Stimulated activated CD4-positive, alpha-beta T cell treated with anti-CD3 and anti-CD28 coated beads, Interleukin-1b, Interleukin-23, amount 100 ng/mL, for 1 hour (primary cell): ENCODE results near the gene UMODL1.
"Not testable (repeated sequence)": the region's sequence is repeated elsewhere in the genome, so short reads cannot be mapped to it uniquely, and the experiment has no call there.

Experiments used
- DNase-seq, 2 donors: peaks; one replicate each; pipeline ENCODE4 v3.0.0-alpha.2; 2020; ENCODE audit warnings: low read depth in 2 of 2

Gene UMODL1

DNA sequence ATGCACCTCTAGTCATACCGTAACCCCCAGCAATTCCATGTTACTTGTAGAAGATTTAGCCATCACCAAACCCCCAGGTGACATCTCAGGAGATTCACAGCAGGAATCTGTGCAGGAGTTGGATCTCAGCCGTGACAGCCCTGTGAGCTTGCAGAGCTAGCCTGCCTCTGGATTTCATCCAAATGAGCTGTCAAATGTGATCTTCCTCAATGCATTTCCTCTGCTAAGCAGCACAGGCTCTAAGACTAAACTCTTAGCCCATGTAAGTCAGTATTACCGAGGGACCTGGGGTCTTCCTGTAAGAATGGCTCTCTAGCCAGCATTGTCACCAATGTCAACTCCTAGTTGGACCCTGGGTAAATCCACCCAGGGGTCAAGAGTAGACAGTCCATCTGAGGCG is 41.7 kb downstream of the UMODL1 start:
- no peak for DNase-seq

DNA sequence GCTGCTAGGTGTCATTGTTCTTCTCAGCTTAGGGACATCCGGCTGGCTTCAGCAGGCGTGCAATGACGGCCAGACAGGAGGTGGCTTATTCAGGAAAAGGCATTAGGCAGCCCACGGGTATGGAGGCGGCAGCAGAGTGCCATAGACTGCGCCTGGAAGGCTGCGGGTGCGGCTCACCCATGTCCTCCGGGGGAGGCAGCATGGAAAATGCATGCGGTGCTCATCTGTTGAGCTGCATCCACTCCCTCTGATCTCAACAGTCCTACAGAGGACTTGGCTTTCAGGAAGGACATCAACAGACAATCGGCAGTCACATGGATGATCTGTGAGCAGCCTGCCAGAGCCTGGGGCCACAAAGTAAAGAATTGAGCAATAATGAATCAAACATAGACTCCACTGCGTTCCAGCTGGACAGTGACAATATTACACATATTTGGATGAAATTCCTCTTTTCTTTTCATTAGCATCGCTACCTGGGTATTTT is 42.9 kb downstream of the UMODL1 start:
- no peak for DNase-seq

DNA sequence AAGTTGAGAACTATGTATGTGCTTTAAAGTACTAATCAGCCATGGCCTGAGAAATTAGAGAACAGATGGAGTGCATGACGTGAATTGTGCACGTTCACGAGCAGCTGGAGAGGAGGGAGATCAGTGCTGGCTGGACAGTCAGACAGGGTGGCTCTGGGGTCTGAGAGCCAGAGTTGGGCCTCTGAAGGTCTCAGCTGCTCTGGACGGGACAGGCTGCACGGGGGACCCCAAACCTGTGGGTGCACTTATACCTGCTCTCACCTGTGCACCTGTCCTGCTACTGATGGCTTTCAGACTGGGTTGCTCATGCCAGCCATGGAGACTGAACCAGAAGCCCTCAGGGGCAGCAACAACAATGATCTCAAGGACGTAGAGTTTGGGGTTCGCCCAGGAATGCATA is 43.5 kb downstream of the UMODL1 start:
- DNase-seq: no peak

DNA sequence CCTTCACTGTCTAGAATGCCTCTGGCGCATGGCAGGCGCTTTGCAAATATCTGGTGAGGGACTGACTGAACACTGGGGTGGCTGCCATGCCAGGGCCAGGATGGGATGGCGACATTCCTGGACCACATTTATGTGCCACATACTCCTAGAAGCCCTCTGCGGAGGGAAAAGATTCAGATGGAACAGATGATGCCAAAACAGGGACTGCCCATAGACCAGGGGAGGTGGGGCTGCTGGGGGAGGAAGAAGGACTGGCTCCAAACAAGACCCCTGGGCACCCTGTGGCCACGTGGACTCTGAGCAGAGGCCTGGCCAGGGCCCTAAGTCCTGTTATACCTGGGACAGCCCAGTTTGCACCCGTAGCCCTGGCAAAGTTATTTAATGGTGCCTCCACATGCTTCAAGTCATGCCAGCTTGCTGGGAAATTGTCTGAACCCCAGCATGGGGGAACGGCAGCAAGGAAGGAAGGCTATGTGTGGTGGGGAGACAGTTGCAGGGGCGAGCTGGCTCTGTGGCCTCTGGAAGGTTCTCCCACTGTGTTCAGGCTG is 44.1 kb downstream of the UMODL1 start:
- DNase-seq: no peak

DNA sequence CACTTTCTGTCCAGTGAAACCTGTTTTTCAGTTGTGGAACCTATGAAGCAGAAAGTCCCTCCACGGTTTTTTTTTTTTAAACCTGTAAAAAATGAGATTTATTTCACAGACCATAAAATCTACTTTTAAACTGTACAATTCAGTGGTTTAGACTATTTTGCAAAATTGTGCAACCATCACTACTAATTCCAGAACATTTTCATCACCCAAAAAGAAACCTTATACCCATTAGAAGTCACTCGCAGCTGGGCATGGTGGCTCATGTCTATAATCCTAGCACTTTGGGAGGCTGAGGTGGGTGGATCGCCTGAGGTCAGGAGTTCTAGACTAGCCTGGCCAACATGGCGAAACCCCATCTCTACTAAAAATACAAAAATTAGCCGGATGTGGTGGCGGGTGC is 45.4 kb downstream of the UMODL1 start:
- DNase-seq: not testable (repeated sequence)

DNA sequence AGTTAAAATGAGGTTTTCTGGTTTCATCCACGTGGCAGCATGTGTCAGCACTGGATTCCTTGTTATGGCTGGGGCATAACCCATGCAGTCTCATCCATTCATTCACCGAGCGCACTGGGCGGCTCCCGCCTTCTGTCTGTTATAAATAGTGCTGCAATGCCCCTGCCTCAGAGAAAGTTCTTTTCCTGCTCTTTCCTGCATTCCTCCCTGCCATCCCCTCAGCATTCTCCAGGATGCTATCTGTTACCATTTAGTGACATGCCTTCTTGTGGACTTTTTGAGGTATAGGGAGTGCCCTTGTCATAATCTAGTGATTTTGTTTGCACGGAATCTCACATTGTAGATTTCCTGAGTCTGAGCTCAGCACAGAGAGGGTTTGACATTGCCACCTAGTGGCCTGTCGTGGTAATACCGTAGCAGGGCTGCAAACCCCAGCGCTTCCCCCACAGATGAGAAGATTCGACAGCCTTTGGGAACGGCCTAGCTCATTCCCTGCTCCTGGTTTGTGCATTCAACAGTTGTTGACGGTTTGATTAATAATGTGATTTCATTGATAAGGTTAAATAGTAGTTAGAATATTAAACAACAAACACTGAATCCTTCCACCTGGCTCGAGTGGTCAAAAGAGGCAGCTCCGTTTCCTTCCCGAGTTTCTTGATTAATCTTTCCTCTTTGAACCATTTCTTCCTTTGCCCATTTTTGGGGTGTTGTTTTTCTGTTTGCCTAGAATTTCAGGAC is 46.3 kb downstream of the UMODL1 start:
- DNase-seq: peak; percentile 39 to 75

DNA sequence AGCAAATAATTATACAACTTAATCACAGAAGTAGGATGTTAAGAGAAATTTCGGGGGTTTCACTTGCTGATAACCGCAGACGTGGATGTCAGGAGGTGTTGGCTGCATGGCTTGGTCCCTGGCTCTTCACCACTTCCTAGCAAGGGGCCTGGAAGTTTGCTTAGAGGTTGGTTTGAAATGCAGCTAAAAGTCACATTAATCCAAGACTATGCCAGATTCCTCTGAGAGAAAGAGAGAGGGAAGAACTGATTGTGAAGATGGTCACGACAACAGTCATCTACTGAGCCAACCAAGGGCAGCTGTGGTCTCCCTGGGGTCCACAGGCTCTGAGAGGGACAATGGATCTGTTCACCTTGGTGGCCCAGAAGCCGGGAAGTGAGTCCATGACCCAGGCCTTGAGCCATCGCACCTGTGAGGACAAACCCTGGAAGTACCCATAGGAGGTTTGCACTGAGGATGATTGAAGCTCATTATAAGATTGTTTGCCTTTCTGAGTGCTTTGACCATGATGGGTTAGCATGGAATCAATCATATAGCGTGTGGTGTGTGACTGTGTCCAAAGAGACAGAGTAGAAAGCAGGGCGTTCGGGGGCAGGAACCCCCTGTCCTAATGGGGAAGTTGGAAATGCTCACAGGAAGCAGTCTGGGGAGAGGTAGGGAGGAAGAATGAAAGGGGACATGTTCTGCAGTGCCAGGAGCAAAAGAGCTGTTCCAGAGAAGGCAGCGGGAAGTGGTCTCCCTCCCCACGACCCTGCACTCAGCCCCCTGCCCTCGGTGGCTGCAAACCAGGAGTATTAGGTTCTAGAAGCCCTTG is 47.1 kb downstream of the UMODL1 start:
- no peak for DNase-seq

DNA sequence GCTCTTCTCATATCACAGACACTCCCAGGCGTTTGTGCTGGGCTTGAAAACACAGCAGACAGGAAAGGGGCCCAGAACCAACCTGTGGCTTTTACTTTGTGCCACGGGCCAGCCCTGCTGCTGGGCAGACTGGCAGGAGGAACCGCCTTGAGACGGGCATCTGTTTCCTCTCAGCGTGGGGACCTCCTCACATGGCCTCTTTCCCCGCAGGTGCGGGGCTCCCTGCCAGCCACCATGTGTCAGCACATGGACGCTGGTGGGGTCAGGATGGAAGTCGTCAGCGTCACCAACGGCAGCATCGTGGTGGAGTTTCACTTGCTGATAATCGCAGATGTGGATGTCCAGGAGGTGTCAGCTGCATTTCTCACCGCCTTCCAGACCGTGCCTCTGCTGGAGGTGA is 47.8 kb downstream of the UMODL1 start:
- no peak for DNase-seq

DNA sequence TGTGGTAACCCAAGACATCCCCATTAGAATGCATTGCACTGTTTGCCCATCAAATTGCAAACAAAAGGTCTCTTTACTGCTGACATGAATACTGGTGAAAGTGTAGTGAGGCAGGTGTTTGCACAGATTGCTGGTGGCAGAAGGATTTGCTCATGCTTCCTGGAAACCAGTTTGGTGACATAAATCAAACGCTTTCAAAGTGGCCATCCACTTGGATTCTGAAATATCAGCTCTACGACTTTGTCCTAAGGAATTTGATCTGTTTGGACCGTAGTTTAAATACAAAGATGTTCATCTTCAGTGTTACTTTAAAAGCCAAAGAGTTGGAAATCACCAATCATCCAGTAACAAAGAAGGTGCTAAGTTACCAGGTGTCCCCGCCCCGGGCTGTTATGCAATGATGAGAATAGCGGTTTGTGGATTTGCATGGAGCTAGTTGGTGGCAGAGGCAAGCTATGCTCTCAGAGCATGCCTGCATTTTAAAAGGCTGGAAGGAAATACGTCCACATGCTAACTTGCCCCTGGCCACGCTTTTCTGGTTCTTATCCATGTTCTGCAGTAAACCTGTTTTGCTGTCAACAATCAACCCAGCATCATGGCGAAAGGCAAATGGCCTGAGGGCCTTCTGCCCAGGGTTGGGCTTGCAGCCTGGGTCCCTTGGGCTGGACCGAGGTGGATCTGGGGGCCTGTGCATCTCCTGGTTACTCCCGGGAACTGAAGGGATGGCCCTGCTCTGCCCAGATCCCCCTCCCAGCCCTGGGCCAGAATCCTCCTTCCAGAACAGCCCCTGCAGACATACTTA is 49.2 kb downstream of the UMODL1 start:
- no peak for DNase-seq

DNA sequence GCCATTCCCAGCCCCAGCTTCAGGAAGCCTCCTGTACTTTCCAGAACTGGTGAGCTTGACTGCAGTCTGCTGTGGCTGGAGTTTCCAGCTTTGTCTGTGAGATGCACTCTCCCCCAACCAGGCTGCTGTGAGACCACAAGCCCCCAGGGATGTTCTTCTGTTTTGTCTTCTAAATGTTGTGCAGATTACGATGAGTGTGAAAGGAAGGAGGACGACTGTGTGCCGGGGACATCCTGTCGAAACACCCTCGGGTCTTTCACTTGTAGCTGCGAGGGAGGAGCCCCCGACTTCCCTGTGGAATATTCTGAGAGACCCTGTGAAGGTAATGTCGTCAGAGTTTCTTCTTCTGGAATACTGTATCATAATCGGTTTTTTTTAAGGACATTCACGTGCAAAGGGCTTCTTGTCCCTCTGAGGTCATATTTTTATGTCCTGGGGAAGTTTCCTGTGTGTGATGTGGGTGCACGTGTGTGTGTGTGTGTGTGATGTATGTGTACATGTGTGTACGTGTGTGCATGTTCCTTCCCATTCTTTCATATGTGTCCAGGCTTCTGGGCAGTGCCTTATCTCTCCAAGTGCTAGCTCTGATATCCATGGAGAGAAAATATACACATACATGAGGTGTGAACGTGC is 49.9 kb downstream of the UMODL1 start:
- DNase-seq: no peak

DNA sequence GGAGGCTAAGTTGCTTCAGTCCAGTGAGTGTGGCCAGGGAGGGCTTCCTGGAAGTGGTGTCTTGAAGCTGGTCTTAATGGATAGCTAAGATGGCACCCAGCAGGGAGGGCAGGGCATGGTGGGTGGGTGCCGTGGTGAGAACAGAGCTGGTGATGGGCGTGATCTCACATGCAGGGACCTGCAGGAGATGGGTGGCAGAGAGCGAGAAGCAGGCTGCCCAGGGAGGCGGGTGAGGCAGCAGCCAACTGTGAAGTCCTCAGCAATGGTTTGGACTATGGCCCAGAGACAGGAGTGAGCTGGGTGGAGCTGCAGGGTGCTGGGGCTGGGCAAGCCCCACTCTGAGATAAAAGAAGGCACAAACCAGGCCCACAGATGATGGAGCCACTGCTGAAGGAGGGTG is 50.7 kb downstream of the UMODL1 start:
- no peak for DNase-seq

DNA sequence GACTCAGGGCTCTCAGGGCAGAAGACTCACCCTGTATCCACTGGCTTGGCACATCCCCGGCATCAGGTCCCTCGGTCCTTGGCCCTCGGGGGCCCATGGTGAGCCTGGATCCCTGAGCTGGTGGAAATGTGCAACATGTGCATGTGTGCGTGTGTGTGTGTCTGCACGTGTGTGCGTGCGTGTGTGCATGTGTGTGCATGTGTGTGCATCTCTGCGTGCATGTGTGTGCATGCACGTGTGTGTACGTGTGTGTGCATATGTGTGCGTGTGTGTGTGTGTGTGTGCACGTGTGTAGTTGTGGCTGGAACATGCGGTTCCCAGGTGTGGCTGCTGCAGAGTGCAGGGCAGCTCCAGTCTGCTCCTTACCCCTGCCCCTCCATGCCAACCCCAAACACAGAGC is 51.3 kb downstream of the UMODL1 start:
- DNase-seq: no peak

DNA sequence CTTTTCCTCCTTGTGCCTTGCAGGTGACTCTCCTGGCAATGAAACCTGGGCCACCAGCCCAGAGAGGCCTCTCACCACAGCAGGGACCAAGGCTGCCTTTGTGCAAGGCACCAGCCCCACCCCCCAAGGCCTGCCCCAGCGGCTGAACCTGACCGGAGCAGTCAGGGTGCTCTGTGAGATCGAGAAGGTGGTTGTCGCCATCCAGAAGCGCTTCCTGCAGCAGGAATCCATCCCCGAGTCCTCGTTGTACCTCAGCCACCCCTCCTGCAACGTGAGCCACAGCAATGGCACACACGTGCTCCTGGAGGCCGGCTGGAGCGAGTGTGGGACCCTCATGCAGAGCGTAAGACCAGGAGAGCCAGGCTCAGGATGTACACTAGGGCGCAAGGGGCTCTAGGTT is 51.7 kb downstream of the UMODL1 start:
- DNase-seq: no peak

DNA sequence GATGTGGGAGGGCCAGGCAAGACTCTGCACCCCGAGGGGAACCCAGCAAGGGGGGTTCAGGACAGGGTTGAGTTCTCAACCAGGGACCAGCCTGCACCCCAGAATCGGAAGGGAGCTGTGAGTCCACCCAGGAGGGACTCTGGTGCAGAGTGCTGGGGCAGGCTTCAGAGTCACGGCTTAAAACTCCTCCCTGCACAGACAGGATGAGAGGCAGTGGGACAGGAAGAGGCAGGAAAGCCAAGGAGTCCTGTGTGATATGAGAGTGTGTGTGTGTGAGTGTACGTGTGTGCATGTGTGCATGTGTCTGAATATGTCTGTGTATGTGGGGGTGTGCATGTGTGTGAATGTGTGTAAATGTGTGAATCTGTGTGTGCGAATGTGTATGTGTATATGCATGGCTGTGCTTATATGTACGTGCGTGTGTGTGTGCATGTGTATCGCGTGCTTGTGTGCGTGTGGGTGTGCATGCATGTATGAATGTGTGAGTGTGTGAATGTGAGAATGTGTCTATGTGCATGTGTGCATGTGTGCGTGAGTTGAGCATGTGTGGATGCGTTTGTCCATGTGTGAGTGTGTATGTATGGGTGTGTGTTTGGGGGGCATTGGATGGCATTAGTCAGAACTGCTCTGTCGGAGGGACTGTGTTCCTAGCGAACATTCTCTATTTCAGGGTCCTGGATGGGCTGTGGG is 52.2 kb downstream of the UMODL1 start:
- DNase-seq: no peak

DNA sequence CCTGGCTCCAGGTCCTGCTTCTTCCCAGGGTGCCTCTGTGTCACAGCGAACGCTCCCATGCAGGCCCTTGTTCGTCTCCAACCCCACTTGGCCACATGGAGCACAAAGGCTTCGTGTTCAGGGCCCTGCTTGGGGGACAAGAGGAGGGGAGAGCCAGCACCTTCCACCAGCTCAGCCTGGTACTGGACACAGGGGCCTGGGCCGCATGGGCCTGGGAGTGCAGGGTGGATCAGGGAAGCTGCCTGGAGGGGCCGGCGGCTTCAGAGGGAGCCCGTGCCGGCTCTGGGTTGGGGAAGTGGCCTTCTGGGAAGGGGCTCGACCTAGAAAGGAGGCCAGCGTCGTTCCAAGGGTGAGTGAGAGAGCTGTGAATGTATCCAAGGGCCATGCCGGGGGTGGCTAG is 53.0 kb downstream of the UMODL1 start:
- DNase-seq: no peak

DNA sequence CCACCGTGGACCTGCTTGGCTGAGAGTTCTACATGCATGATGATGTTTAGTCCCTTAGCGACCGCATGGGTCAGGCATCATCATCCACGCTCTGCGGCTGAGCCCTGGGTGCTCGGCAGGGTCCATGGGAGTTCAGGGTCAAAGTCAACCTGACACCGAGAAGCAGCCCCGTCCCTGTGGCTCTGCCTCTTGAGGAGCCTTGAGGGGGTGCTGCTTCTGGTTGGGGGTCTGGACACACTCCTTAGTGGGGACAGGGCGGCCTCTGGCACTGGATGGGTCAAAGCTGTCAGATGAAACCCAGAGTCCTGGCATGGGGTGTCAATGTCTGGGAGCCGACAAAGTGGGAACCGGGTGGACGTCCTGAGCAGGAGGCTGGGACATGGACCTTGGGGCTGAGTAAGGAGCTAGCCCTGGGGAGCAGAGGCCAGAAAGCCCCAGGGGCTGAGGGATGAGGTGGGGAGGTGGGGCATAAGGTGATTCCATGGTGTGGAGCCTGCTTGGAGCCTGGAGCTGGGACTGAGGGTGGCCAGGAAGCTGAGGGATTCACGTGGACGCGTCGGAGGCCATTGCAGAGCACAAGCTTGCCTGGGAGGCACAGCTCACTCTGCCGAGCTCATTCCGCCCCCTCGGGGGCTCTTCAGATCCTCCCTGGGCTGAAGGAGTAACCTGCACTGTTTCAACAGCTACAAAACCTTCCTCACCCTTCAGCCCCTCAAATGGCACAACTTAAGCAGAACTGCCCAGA is 53.9 kb downstream of the UMODL1 start:
- DNase-seq: no peak

DNA sequence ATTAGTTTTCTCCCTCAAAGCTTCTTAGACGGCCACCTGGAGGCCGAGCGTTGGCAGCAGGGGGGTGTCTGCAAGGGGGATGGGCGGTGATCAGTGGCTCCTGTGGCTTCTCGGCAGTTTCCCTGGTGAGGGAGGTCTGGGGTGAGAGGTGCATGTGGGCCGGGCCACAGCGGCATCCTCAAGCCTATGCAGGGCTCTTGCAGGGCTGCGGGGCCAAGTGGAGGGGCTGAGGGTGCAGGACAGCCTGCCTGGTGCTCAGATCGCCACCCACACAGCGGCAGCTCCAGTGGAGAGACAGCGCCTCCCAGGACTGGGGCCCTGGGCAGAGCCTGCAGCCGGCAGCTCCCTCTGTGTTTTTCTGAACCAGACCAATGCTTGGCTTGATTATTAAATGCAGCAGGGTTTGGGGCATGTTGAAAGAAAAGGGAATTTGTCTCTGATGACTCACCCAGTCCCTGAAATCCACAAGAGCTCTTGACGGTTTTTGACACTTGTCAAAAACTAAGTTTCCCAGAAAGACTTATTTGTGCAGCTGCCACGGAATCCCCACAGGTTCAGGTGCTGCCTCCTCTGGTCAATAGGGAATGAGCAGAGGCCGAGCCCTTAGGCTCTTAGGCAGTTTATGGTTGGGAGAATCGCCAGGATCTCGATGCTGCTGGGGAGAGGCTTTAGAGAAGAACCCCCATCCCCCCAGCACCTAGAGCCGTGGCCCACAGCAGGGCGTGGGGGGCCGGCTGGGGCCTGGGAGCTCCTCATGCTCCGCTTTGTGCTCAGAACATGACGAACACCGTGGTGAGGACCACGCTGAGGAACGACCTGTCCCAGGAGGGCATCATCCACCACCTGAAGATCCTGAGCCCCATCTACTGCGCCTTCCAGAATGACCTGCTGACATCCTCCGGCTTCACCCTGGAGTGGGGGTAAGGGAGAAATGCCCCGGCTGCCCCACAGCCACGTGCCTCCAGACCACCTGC is 54.7 kb downstream of the UMODL1 start:
- DNase-seq: no peak

DNA sequence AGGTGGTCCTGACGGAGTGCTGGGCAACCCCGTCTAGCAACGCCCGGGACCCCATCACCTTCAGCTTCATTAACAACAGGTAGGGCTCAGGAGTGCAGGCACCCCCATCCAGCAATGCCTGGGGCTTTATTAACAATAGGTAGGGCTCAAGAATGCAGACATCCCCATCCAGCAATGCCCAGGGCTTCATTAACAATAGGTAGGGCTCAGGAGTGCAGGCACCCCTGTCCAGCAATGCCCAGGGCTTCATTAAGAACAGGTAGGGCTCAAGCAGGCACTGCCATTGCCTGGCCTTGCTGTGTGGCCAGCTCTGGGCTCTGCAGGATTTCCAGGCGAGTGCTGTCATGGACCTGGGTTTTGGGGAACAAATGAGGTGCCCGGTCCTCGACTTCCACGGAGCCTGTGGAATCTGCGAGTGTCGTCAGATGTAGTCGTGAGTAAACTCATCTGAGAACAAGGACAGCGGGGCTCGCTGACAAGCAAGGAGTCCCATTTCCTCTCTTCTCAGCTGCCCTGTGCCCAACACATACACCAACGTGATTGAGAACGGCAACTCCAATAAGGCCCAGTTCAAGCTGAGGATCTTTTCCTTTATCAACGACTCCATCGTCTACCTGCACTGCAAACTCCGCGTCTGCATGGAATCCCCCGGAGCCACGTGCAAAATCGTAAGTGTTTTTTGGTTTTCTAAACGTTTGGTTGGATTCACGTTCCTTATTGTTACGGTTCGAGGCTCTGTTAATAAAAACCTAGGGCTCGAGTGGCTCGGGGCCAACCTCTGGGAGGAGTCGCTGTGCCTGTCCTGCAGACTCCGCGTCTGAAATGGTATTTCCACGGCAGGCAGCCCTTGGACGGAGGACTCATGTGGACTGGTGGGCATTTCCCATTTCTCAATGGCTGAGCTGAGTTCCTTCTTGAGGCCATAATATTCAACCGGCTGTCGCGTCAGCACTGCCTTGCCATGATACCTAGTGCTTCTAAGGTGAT is 56.3 kb downstream of the UMODL1 start:
- no peak for DNase-seq
